Hematopoietic multipotent progenitor cell treated with erythropoietin and hydrocortisone succinate and interleukin-3 and kit ligand, for 8 days (in vitro differentiated cells): ENCODE measurements around the gene TMBIM1.

Source experiments
- DNase-seq: peaks from one replicate; pipeline ENCODE4 v3.0.0-alpha.2; 2015

Gene TMBIM1

GRCh38 chr2:218253232-218253625 is 39.1 kb downstream of the TMBIM1 start:
- DNase-seq: no peak

GRCh38 chr2:218252509-218253231 is 39.6 kb downstream of the TMBIM1 start:
- no peak for DNase-seq

GRCh38 chr2:218249691-218250090 is 42.6 kb downstream of the TMBIM1 start:
- DNase-seq: no peak

GRCh38 chr2:218245214-218245613 is 47.1 kb downstream of the TMBIM1 start:
- DNase-seq: no peak

GRCh38 chr2:218244665-218245064 is 47.6 kb downstream of the TMBIM1 start:
- DNase-seq: no peak

- DNase-seq: no peak
Observed at GRCh38 chr2:218244204-218244603, 48.1 kb downstream of the TMBIM1 start.

GRCh38 chr2:218238887-218239286 is 53.4 kb downstream of the TMBIM1 start:
- DNase-seq: no peak

- no peak for DNase-seq
Observed at GRCh38 chr2:218236829-218237228, 55.5 kb downstream of the TMBIM1 start.

- DNase-seq: no peak
Observed at GRCh38 chr2:218235017-218235416, 57.3 kb downstream of the TMBIM1 start.

GRCh38 chr2:218234521-218234920 is 57.8 kb downstream of the TMBIM1 start:
- no peak for DNase-seq

GRCh38 chr2:218233543-218233942 is 58.8 kb downstream of the TMBIM1 start:
- DNase-seq: no peak

- DNase-seq: peak; percentile 73
Observed at GRCh38 chr2:218230882-218231281, 61.4 kb downstream of the TMBIM1 start.

GRCh38 chr2:218229851-218230250 is 62.5 kb downstream of the TMBIM1 start:
- DNase-seq: no peak

GRCh38 chr2:218229239-218229638 is 63.1 kb downstream of the TMBIM1 start:
- peak; percentile 25 for DNase-seq

GRCh38 chr2:218228366-218229090 is 63.8 kb downstream of the TMBIM1 start:
- DNase-seq: no peak

- DNase-seq: no peak
Observed at GRCh38 chr2:218226903-218227302, 65.4 kb downstream of the TMBIM1 start.
